ENCODE measurements around the gene APELA.
"Not testable (repeated sequence)": the region's sequence is repeated elsewhere in the genome, so short reads cannot be mapped to it uniquely, and the experiment has no call there.

The APELA gene, protein sequence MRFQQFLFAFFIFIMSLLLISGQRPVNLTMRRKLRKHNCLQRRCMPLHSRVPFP

DNA sequence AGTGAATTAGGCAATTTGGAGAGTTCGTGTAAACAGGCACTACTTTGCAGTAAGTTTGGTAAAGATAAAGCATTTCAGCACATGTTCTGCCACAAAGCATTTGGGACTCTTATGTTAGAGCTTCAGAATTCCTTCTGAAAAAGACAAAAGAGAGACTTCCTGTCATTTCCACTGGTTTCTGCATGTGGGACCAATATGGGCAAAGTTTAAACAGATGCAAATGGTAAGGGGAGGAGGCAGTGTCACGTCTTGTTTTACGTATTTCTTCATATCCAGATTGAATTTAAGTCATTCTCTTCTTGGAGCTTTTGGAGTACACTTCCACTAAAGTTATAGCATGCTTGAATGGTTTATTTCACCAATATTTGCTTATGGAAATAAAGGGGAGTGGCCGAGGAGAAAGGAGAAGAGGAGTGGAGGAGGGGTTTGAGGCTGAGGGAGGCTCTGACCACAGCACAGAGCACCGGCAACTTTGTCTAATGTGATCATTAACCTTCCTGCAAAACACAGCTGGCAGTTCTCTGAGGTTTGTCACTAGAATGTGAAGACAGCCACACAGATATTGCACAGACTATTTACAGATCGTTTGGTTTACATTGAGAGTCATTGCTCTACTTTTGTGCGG lies at the start of gene APELA:
APELA (plus strand) TSS at position 479 of the 625 bp plus-strand sequence. CDS start 154 bp downstream, outside the sequence.
- no peak for DNase-seq (ENCODE audit: low read depth)

DNA sequence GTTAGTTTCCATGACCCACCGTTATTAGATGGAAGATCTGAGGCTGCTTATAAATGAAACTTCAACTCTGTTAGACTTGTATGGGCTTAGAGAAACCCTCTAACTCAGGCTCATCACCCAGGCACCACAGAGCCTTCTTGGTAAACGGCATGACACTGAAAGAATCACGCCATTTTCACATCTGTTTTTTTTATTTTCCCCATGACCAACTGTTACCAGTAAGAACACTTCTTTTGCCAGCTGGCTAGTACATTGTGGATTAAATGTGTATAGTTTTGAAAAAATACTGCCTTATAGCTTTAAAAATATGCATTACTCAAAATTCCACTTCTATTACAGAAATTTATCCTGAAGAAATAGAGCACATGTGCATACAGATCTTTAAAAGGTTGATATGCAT lies 48.0 kb upstream of the APELA start:
- no peak for DNase-seq (ENCODE audit: low read depth)

DNA sequence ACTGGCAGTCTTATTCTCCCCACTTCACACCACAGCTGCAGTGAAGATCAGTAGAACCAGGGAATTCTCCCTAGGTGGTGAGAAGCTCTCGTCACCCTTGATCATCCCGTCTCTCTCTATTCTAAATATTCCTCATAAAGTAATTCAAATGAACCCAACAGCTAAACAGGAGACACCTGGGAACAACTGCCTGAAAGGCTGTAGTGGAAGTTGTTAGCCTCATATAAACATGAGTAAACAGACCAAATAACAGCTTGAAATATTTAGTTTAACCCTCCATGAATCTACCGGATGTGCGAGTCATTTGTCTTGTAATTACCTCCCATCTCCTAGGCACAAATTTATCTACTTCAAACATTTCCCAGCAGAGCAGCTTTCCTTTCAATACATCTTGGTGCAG lies 30.4 kb upstream of the APELA start:
- no peak for DNase-seq (ENCODE audit: low read depth)

DNA sequence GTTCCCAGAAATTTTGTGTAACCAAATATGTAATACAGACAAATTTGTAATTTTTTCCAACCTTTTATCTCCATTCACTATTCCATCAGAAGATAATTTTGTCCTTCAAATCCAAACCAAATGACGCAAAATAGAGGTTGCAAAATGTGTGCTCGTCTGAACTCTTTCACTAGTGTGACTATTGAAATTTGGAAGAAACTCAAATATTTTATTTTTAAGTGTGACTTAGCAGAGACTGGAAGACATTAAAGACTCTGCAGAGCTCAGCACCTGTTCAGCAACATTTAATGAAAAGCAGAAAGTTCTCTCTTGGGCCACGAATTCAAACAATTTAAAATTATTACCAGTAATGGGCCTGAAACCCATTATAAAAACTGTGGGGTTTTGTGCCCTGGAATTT lies 30.0 kb upstream of the APELA start:
- no peak for DNase-seq (ENCODE audit: low read depth)

DNA sequence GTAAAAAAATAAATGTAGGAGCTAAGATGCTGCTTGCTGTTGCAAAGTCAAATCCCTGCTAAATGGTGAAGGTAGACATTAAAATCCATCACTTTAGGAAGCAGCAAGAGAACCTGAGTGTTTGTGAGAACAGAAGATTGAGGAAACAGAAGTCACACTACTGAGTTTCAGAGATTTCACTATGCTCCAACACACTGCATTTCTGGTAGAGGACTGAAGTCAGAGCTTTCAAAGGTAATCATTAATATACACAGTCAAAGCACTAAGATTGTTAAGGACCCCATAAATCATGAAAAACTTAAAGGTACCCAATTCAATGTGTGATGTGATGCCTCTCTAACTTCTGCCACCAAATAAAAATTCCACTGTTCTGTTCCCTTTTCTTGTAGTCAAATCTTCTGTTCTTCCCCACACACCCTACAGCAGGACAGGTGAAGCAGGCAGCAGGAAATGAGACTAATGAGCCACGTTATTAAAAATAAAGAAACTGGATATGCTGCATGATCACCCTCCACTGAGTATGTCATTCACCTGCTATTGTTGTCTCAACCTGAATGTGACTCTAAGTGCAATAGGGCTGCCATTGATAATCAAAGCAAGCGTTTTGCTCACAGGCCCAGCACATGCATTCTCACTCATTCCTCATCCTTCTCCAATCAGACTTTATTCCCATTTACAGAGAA lies 28.9 kb upstream of the APELA start:
- no peak for DNase-seq (ENCODE audit: low read depth)

DNA sequence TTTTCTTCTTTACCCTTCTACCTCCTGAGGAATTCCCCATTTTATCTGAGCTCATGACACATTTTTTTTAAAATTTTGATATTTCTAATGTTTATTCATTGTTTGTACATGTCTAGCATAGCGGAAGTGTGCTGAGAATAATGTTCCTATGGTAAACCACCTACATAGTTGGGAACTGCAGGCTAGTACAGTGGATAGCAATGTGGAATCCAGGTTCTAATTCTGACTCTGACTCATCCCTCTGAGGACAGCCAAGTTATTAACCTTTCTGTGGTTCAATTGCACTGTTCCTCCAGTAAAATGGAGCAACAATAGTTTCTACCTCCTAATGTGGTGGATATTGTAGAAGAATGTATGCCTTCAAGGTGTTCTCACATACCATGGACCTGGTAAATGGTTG lies 20.6 kb upstream of the APELA start:
- no peak for DNase-seq (ENCODE audit: low read depth)

DNA sequence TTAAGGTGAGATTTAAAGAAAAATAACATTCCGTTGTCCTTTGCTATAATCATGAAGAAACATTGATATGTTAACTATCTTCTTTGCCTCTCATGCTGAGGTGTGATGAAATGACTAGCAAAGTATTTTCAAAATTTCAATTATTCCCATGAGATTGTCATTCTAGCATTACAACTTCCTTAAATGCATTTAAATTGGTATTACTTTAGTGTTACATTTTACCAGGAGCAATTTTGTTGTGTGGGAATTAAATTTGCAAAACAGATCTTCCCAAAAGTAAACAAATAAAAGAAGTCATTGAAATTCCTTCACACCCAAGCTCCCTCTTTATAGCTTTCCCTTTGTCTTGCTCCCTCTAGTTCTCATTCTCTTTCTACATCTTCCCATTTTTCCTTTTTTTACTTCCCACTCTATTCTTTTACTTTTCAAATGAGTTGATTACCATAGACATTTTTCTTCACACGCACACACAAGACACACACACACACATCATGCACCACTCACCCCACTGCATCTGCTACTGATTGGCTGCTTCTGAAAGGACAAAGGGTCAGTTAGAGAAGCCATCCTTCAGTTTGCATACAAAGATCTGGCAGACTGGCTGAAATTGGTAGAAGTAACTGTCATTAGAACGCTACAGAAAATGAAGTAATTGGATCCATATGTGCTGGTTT lies 10.0 kb upstream of the APELA start:
- no peak for DNase-seq (ENCODE audit: low read depth)

DNA sequence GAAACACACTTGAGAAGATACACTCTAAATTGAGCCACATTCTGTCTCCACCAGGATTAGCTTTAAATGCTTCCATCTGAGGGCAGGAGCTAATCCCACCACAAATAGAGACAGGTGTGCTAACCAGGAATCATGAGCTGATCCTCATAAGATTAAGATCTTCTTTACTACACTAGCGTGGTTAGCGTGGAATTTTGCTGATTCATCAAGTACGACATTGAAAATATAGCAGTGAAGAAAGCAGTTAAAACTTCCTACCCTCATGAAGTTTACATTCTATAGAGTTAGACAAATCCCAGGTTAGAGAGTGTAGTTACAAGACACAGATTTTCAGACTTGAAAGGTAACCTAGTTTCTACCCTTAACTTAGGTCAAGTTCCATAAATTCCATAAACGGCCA lies 5.3 kb upstream of the APELA start:
- no peak for DNase-seq (ENCODE audit: low read depth)

DNA sequence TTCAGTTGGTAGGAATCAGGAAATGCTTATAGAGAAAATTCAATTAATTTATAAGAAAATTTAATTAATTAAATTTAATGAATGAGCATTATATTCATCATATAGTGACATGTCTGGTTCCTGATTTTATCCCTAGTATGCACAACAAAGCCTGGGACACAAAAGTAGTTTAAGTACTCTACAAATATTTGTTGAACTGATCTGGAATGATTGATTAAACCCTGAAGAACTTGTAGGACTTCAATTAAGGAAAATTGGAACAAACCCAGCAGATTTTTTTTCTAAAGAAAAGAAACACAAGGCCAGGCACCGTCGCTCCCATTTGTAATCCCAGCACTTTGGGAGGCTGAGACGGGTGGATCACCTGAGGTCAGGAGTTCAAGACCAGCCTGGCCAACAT lies 4.5 kb upstream of the APELA start:
- DNase-seq (ENCODE audit: low read depth) = no peak

DNA sequence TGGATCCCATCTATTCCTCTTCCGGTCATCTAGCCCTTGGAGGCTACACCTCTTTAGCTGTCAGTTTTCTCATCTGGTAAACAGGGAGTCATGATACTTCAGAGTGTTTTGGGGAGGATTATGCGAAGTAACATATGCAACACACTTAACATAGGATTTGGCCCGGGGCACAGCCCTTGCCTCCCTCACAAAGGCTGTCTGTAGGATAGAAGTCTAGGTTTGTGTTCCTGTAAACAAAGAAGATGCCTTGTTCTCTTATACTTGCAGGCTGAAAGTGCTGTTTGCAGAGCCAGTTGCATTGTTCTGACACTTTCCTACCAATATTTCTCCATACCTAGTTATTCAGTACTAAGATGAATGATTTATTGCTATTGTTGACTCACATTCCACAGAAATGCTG lies 2.2 kb upstream of the APELA start:
- DNase-seq (ENCODE audit: low read depth) = no peak

DNA sequence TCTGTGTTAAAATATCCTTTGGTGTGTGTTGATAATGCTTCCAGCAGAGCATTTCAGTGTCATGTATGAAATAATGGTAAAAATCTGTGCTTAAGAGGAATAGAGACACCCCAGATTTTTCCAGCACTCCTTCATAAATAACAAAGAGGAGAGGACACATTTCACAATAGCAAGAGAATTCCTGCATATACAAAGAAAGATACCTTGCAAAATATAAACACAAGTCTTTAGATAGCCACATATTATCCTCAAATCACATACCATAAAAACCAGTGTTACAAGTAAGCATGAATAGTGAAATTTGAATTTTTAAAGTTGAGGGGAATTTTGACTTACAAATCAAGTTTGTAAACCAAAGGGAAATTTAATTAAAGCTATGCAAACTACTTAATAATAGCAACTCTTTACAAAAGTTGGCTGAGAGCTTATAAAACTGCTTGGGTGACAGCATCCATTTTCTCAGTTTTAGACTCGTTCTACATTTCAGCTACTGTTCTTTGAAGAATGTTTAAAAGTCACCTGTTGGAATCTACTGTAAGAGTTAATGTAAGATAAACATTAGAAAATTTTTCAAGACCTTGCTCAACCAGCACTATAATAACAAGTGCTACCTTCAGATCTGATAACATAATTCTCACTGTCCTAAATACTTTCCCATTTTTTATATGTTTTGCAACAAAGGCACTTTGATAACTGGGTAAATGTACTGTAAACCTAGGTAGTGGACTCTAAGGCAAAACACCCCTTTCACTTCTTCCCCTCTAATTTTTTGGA lies 3.7 kb downstream of the APELA start:
- DNase-seq (ENCODE audit: low read depth) = no peak

DNA sequence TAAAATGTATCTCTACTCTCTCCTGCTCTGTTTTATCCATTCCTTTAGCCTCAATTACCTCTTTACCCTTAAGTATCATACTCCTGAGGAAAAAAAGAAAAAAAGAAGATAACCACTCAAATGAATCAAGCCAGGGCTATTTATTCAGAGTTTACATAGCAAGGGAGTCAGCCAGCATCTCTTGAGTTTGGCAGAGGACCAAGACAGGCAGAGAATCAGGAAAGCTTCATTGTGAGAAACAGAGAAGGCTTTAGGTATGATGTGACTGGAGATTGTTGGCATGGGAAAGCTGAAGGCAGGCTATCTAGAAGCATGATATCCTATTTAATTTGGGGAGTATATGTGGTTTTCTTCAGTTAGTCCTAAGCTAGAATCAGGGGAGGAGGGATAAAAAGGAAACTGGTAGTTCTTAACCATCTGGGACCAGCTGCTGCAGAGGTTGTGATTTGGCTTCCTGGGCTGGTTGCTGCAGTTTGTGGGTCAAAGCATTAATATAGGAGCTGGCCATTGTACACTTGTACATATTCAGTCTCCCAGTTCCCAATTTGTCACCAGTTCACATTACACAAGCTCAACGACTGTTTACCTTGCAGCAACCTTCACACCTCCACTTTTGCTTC lies 11.2 kb downstream of the APELA start:
- DNase-seq (ENCODE audit: low read depth) = no peak

DNA sequence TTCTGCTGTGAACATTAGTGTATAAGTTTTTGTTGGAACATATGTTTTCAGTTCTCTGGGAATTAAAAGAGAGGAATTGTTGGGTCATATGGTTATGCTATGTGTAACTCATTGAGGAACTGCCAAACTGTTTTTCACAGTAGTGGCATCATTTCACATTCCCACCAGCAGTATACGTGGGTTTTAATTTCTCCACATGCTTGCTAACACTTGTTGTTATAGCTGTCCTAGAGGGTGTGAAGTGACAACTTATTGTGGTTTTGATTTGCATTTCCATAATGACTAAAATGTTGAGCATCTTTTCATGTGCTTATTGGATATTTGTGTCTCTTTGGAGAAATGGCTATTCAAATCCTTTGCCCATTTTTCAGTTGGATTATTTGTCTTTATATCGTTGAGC lies 13.7 kb downstream of the APELA start:
- DNase-seq (ENCODE audit: low read depth) = no peak

DNA sequence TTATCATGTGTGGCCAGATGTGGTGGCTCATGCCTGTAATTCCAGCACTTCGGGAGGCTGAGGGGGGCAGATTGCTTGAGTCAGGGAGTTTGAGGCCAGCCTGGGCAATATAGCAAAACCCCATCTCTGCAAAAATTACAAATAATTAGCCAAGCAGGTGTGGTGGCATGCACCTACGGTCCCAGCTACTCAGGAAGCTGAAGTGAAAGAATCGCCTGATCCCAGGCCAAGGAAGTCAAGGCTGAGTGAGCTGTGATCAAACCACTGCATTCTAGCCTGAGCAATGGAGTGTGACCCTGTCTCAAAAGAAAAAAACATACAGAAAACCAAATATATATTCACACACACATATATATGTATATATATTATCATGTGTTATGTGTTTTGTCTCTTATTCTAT lies 15.0 kb downstream of the APELA start:
- DNase-seq (ENCODE audit: low read depth) = no peak

DNA sequence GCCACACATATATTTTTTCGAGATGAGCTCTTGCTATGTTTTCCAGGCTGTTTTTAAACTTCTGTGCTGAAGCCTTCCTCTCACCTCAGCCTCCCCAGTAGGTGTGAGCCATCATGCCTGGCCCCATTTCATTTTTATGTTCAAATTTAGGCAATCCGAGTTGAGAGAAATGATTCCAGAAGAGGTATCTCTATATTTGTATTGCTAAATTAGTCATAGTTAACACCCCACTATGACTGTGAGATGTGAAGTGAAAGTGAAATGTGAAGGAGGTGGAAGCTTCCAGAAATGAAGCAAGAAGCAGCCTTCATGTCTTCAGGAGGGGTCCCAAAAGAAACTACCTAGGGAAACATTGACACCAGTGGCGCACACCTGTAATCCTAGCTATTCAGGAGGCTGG lies 17.7 kb downstream of the APELA start:
- DNase-seq (ENCODE audit: low read depth) = no peak

DNA sequence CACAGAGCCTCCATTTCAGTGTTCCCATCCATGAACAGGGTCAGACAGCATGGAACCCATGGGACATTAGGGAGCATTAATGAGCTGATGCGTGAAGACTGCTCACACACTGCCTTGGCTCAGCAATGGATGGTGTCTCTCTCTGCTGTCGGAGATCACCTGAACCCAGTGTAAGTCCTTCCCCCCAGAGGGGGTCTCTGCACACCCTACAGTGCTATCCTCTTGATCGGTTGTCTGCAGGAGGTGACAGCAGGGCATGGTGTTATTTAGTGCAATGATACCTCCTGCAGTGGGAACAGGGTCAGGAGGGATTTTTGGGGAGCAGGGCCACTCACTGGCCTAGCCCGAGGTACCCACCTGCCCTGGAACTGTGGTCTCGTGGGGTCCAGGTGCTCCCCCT lies 25.6 kb downstream of the APELA start:
- DNase-seq (ENCODE audit: low read depth) = no peak

DNA sequence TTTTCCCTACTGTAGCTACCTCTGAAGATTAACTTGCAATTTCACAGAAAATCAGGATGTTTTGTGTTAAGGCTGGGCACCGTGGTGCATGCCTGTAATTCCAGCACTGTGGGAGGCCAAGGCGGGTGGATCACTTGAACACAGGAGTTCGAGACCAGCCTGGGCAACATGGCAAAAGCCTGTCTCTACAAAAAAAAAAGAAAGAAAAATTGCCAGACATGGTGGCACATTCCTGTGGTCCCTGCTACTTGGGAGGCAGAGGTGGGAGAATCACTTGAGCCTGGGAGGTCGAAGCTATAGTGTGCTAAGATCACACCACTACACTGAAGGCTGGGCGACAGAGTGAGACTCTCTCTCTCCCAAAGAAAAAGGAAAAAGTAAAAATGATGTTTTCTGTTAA lies 27.4 kb downstream of the APELA start:
- DNase-seq (ENCODE audit: low read depth) = no peak

DNA sequence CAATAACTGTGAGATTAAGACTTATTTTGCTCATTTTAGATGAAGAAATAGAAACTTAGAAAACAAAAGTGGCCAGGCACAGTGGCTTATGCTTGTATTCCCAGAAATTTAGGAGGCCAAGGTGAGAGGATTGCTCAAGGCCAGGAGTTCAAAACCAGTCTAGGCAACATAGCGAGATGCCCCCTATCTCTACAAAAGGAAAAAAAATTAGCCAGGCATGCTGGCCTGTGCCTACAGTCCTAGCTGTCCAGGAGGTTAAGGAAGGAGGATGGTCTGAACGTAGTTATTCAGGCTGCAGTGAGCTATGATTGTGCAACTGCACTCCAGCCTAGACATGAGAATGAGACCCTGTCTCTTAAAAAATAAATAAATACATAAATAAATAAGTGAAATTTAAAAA lies 28.0 kb downstream of the APELA start:
- no peak for DNase-seq (ENCODE audit: low read depth)

DNA sequence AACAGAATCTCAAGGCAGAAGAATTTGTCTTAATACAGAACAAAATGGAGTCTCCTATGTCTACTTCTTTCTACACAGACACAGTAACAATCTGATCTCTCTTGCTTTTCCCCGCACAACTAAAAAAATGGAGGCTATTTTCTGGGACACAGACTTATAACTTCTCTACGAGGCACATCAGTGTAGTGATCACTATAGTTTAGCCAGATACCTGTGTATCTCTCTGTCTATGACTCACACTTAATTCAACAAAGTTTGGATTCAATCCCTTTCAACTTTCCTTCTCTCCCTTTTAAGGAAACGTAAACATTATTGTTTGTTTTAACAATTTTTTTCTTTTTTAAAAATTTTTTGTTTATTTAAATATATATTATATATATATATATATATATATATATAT lies 29.4 kb downstream of the APELA start:
- DNase-seq (ENCODE audit: low read depth) = no peak

DNA sequence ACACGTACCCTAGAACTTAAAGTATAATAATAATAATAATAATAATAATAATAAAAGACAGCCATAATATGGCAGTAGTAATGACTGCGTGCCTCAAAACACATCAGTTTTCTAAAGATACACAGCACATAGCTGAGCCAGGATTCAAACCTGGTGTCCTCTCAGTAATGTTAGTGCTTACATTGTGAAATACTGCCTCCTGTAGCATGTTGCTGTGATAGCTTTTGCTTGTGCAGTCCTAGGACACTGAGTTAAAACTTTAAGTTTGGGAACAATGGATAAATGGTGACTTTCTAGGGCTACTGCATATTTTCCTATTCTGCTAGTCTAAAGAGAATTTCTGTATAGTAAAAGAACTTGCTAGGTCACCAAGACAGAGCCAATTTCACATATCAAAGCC lies 36.5 kb downstream of the APELA start:
- DNase-seq (ENCODE audit: low read depth) = not testable (repeated sequence)

DNA sequence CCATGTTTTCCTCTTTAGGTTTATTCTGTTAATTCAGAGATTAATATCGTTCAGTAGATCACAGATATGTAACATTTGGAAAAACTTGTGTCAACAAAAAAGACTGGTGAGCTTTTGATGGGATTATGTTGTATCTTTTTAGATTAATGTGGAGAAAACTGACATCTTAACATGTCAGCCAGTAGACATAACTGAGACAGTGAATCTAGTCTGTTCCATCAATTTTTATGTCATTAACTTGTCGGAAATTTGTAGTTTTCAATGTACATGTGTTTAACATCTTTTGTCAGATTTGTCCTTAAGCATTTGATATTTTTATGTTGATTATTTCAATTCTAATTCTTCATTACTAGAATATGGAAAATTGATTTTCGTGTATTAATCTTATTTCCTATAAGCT lies 42.0 kb downstream of the APELA start:
- DNase-seq (ENCODE audit: low read depth) = no peak

DNA sequence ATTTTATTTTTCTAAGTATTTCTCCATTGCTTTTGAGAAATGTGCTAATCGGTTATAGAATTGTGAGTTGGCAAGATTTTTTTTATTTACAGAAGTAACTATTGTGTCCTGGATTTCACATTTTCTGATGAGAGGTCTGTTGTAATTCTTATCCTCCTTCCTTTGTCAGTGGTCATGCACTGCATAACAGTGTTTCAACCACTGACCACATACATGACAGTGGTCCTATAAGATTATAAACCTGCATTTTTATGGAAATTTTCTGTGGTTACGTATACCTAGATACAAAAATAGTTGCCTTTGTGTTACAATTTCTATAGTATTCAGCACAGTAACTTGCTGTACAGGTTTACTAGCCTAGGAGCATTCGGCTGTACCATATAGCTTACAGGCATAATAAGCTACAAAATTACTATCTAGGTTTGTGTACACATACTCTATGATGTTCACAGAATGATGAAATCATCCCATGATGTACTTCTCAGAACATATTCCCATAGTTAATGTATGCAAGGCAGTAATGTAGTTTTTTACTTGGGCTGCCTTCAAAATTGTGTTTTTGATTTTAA lies 47.8 kb downstream of the APELA start:
- no peak for DNase-seq (ENCODE audit: low read depth)

Measured in stimulated activated CD8-positive, alpha-beta memory T cell treated with anti-CD3 and anti-CD28 coated beads, Interleukin-12 subunit alpha, Interleukin-12 subunit beta, amount 100 ng/mL, for 1 hour (primary cell).